ENCODE data around the gene SLC34A1.

GRCh38 chr5:177367323-177367848, 16.8 kb upstream of the SLC34A1 start:
- TF ChIP-seq POLR2AphosphoS5 (IDR thresholded peaks at IDR 0.05; ENCODE audit: borderline replicate concordance, low read depth, low read length) (no peak), FOXP2 (optimal IDR thresholded peaks at IDR 0.05; ENCODE audit: control extremely low read depth, extremely low read length, insufficient read depth) (no peak), EZH2 (IDR thresholded peaks at IDR 0.05) (no peak)
